Measurements from ENCODE around the gene HBS1L. TPM values are rescaled to one million over a fixed set of nuclear protein-coding genes. Genes with fewer than 3 reads are reported as not detected.

Gene HBS1L
- total and polyA plus RNA-seq, 4 donors = 32.7 to 89.0 (median 52.2) TPM

DNA sequence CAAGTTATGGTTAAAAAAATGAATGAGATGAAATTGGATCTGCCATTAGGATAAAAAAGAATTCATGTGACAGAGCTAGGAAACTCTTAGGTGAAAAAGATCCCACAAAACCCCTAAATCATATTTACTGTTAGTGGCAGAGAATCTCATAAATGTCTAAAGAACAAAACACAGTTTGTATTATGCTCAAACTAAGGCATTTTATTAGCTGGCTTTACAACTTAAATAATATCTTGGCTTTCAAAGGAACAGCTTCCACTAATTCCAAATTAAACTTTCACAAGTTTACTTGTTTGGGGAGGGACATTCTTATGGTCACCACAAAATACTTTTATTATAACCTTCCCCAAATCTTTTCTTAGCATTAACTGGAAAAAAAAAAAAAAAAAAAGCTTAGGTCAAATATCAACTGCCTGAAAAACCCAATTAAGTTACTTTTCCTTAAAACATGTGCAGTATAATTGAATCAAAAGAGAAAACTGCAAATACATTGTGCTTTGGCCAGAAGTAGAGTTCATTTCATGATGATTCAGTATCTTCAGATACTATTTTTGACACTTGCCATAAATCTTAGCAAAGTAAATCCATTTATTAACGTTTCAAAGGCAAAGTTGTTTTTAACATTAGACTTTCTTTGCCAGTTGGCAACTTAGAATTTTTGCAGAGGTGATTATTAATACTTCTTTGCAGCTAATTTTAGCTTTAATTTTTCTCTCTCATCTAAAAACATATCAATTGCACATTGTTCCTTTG is 90.0 kb downstream of the HBS1L start:
- WGBS = 87% methylated on average over 1 of the region's 1 CpG
- Histone ChIP-seq H3K9ac (ENCODE audit: low read depth in 1 of 2, low read length in 2 of 2) (no peak overlapping the region), H3K4me1 (ENCODE audit: control insufficient read depth in 4 of 4, insufficient read depth in 4 of 4, low read length in 3 of 4) (no peaks in the 10 kb centered on the region), H3K9me3 (ENCODE audit: control insufficient read depth in 4 of 4, low read length in 3 of 4) (no peaks in the 10 kb centered on the region), H3K27ac (ENCODE audit: low read depth in 1 of 2, low read length in 2 of 2) (no peak overlapping the region), H3K4me3 (ENCODE audit: low read depth in 1 of 3, low read length in 3 of 3) (no peak overlapping the region), H3K36me3 (ENCODE audit: control insufficient read depth in 4 of 4, insufficient read depth in 3 of 4, low read depth in 1 of 4, low read length in 3 of 4) (peaks cover 4 to 30% (median 10%) of the 10 kb centered on the region in 4 donors), H3K27me3 (ENCODE audit: control insufficient read depth in 4 of 4, insufficient read depth in 4 of 4, low read length in 3 of 4) (no peaks in the 10 kb centered on the region)
- TF ChIP-seq FOXA1 (IDR thresholded peaks at IDR 0.05) (no peak), ATF3 (IDR thresholded peaks at IDR 0.05) (no peak), YY1 (IDR thresholded peaks at IDR 0.05) (no peak), MAX (IDR thresholded peaks at IDR 0.05) (no peak)
- no peak for DNase-seq (ENCODE audit: low spot score)

DNA sequence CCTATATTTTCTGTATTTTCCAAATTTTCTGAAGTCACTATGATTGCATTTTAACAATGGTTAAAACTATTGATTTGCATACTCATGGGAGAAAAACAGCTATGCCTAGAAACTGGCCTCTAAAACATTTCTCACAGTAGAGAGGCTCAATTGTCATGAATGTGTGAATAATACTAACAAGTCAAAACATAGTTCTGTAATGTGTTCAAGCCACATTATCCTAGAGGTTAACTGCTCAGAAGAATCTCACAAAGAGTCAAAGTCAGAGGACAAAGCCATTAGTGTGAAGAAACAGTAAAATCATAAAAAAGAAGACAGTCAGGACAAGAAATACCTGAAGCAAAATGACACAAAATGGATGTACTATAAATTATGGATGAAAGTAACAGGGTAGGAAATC is 92.2 kb downstream of the HBS1L start:
- TF ChIP-seq YY1 (IDR thresholded peaks at IDR 0.05) = no peak
- TF ChIP-seq NR2F2 (IDR thresholded peaks at IDR 0.05) = no peak
- no peak for TF ChIP-seq RAD21 (IDR thresholded peaks at IDR 0.05)
- TF ChIP-seq MAX (IDR thresholded peaks at IDR 0.05) = no peak
- TF ChIP-seq, protein P1, sequence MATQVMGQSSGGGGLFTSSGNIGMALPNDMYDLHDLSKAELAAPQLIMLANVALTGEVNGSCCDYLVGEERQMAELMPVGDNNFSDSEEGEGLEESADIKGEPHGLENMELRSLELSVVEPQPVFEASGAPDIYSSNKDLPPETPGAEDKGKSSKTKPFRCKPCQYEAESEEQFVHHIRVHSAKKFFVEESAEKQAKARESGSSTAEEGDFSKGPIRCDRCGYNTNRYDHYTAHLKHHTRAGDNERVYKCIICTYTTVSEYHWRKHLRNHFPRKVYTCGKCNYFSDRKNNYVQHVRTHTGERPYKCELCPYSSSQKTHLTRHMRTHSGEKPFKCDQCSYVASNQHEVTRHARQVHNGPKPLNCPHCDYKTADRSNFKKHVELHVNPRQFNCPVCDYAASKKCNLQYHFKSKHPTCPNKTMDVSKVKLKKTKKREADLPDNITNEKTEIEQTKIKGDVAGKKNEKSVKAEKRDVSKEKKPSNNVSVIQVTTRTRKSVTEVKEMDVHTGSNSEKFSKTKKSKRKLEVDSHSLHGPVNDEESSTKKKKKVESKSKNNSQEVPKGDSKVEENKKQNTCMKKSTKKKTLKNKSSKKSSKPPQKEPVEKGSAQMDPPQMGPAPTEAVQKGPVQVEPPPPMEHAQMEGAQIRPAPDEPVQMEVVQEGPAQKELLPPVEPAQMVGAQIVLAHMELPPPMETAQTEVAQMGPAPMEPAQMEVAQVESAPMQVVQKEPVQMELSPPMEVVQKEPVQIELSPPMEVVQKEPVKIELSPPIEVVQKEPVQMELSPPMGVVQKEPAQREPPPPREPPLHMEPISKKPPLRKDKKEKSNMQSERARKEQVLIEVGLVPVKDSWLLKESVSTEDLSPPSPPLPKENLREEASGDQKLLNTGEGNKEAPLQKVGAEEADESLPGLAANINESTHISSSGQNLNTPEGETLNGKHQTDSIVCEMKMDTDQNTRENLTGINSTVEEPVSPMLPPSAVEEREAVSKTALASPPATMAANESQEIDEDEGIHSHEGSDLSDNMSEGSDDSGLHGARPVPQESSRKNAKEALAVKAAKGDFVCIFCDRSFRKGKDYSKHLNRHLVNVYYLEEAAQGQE (IDR thresholded peaks at IDR 0.05) = no peak
- no peak overlapping the region for H3K9ac ChIP-seq (ENCODE audit: low read depth in 1 of 2, low read length in 2 of 2)
- no peak overlapping the region for H3K4me3 ChIP-seq (ENCODE audit: low read depth in 1 of 3, low read length in 3 of 3)
- no peaks in the 10 kb centered on the region for H3K4me1 ChIP-seq (ENCODE audit: control insufficient read depth in 4 of 4, insufficient read depth in 4 of 4, low read length in 3 of 4)
- H3K27me3 ChIP-seq (ENCODE audit: control insufficient read depth in 4 of 4, insufficient read depth in 4 of 4, low read length in 3 of 4) = no peaks in the 10 kb centered on the region
- no peaks in the 10 kb centered on the region for H3K9me3 ChIP-seq (ENCODE audit: control insufficient read depth in 4 of 4, low read length in 3 of 4)
- no peak overlapping the region for H3K27ac ChIP-seq (ENCODE audit: low read depth in 1 of 2, low read length in 2 of 2)
- DNase-seq (ENCODE audit: low spot score) = no peak
- peaks cover 4 to 25% (median 12%) of the 10 kb centered on the region in 4 donors for H3K36me3 ChIP-seq (ENCODE audit: control insufficient read depth in 4 of 4, insufficient read depth in 3 of 4, low read depth in 1 of 4, low read length in 3 of 4)

- Histone ChIP-seq H3K4me3 (ENCODE audit: low read depth in 1 of 3, low read length in 3 of 3) (no peak overlapping the region), H3K9ac (ENCODE audit: low read depth in 1 of 2, low read length in 2 of 2) (no peak overlapping the region), H3K27me3 (ENCODE audit: control insufficient read depth in 4 of 4, insufficient read depth in 4 of 4, low read length in 3 of 4) (no peaks in the 10 kb centered on the region), H3K4me1 (ENCODE audit: control insufficient read depth in 4 of 4, insufficient read depth in 4 of 4, low read length in 3 of 4) (no peaks in the 10 kb centered on the region), H3K27ac (ENCODE audit: low read depth in 1 of 2, low read length in 2 of 2) (no peak overlapping the region), H3K36me3 (ENCODE audit: control insufficient read depth in 4 of 4, insufficient read depth in 3 of 4, low read depth in 1 of 4, low read length in 3 of 4) (peaks cover 4 to 25% (median 12%) of the 10 kb centered on the region in 4 donors), H3K9me3 (ENCODE audit: control insufficient read depth in 4 of 4, low read length in 3 of 4) (no peaks in the 10 kb centered on the region)
- TF ChIP-seq, protein P2, sequence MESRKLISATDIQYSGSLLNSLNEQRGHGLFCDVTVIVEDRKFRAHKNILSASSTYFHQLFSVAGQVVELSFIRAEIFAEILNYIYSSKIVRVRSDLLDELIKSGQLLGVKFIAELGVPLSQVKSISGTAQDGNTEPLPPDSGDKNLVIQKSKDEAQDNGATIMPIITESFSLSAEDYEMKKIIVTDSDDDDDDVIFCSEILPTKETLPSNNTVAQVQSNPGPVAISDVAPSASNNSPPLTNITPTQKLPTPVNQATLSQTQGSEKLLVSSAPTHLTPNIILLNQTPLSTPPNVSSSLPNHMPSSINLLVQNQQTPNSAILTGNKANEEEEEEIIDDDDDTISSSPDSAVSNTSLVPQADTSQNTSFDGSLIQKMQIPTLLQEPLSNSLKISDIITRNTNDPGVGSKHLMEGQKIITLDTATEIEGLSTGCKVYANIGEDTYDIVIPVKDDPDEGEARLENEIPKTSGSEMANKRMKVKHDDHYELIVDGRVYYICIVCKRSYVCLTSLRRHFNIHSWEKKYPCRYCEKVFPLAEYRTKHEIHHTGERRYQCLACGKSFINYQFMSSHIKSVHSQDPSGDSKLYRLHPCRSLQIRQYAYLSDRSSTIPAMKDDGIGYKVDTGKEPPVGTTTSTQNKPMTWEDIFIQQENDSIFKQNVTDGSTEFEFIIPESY (IDR thresholded peaks at IDR 0.05) = no peak
- WGBS = 96% methylated on average over 3 of the region's 3 CpGs
- DNase-seq (ENCODE audit: low spot score) = no peak
Measured at GRCh38 chr6:134961366-134961765, 93.3 kb downstream of the HBS1L start.

Data from liver (tissue), 9 donors.